Pancreas (tissue), 10 donors: ENCODE results near the gene SLC26A5. TPM values are rescaled to one million over a fixed set of nuclear protein-coding genes. Genes with fewer than 3 reads are reported as not detected.

Source experiments
- ATAC-seq, 4 donors: fragments of 200-7000 bp; cut with Tn5 transposase; one replicate each; pipeline versions ENCODE4 v1.8.0 to v1.9.1; 2020; ENCODE audit warnings: mild to moderate bottlenecking in 4 of 4, moderate library complexity in 4 of 4
- DNase-seq, 6 donors: peaks; one replicate each; pipeline ENCODE4 v3.0.0-alpha.2; 2020
- FAIRE-seq: peaks from 2 replicates; lab custom pipeline; 2012; peaks lifted over from hg19 to GRCh38; lab: Jason Lieb, UNC
- H3K27ac ChIP-seq, 4 donors: fragments of 200-600 bp; sonication (generic); 1 replicate in 3 of 4; 2 replicates in 1 of 4; pipeline versions ENCODE4 v1.5.0 to v1.8.0; 2020
- H3K27me3 ChIP-seq, 4 donors: fragments of 200-600 bp; one replicate each; pipeline ENCODE4 v1.8.0; 2021
- H3K36me3 ChIP-seq, 3 donors: fragments of 200-600 bp; sonication (generic) in 1 of 3; one replicate each; pipeline versions ENCODE4 v1.5.0 to v1.8.0; 2020 to 2021
- H3K4me1 ChIP-seq, 3 donors: fragments of 200-600 bp; one replicate each; pipeline ENCODE4 v1.8.0; 2021
- H3K4me3 ChIP-seq, 4 donors: fragments of 200-600 bp; sonication (generic) in 2 of 4; one replicate each; pipeline versions ENCODE4 v1.5.0 to v1.8.0; 2020 to 2021
- H3K9me3 ChIP-seq, 4 donors: fragments of 200-600 bp; one replicate each; pipeline ENCODE4 v1.8.0; 2021
- CTCF ChIP-seq, 4 donors: fragments of 200-600 bp; sonication (generic) in 3 of 4; IDR thresholded peaks; one replicate each; pipeline versions ENCODE4 v1.5.0 to v1.8.0; 2021; ENCODE audit warnings: antibody characterized with exemption in 4 of 4
- WGBS, 2 donors: extraction: QIAGEN DNeasy Blood & Tissue Kit; methylation state at CpG; one replicate each; pipeline ENCODE4 v1.1.7; 2013; 5-methylcytosine and 5-hydroxymethylcytosine counted together
- intact Hi-C, 3 donors: fragments of 100-400 bp; cut with DNase I; formaldehyde crosslinking; loops; one replicate each; pipeline versions ENCODE4 v1.11.1 to v1.14.2; 2022
- polyA plus RNA-seq, 2 donors: library from polyadenylated mRNA; stranded (reverse); fragments of 200-250 nt; gene quantifications; one replicate each; pipeline ENCODE4 v1.2.3, GENCODE V29; 2013
- total RNA-seq, 6 donors: library from RNA; stranded (reverse); fragmentation: NEBNext Ultra II Directional in 4 of 6; extraction: Animal tissue kit (Norgen Biotek cat#: 25700) in 4 of 6; gene quantifications; one replicate each; pipeline versions ENCODE4 v1.2.1 to v1.2.4, GENCODE V29; 2021 to 2023
- donor health status: healthy with polysubstance abuse.
- donor health status: DM: no; HTN: no; CAD: no; lungs with moderate emphysema.
- donor health status: DM: no; HTN: no; CAD: no.
- donor health status: control.
- donor health status: control.
- donor health status: Bipolar disorder and iron deficiency.
- donor health status: DM: yes; HTN: yes; CAD: no.
- donor health status: DM: no; HTN: no; CAD: no.
- donor health status: DM: no; HTN: no; CAD: no.
- donor health status: DM: yes; HTN: yes; CAD: no.

The SLC26A5 gene
- total and polyA plus RNA-seq, 8 donors, result 0.09 to 0.34 (median 0.19) TPM; not detected in 3

GRCh38 chr7:103346396-103346795 lies 99.6 kb downstream of the SLC26A5 start:
- Histone ChIP-seq H3K4me3 (no peak overlapping the region), H3K4me1 (peaks cover 0 to 44% (median 23%) of the 10 kb centered on the region in 3 donors), H3K36me3 (peaks cover 0 to 5% (median 0%) of the 10 kb centered on the region in 3 donors), H3K27me3 (no peaks in the 10 kb centered on the region), H3K27ac (no peak overlapping the region), H3K9me3 (no peaks in the 10 kb centered on the region)
- ATAC-seq (no peak), FAIRE-seq (no peak), DNase-seq (no peak)
- WGBS, 2 donors, result 78 to 87% methylated on average over 5 of the region's 5 CpGs
- intact Hi-C loops, result no loop called here
- TF ChIP-seq CTCF (IDR thresholded peaks at IDR 0.05), result no peak

- FAIRE-seq, result no peak
- no peak for TF ChIP-seq CTCF (IDR thresholded peaks at IDR 0.05)
- 4% methylated on average over 40 to 43 of the region's 43 CpGs for WGBS, 2 donors
These were observed 101.4 kb downstream of the SLC26A5 start, which contains the start of gene DNAJC2 for GRCh38 chr7:103344453-103345149. TSS of gene DNAJC2 (minus strand) at chr7:103344767. CDS start at chr7:103344622, 145 bp downstream.

GRCh38 chr7:103343758-103344452 lies 102.1 kb downstream of the SLC26A5 start:
- Histone ChIP-seq H3K36me3 (peaks cover 0 to 13% (median 0%) of the 10 kb centered on the region in 3 donors), H3K27me3 (no peaks in the 10 kb centered on the region), H3K27ac (peak overlapping the region; percentile 70 to 81 (median 76)), H3K4me3 (peak overlapping the region; percentile 84 to 96 (median 91)), H3K9me3 (no peaks in the 10 kb centered on the region), H3K4me1 (peaks cover 0 to 35% (median 19%) of the 10 kb centered on the region in 3 donors)
- 0% methylated on average over 26 of the region's 26 CpGs for WGBS, 2 donors
- intact Hi-C loops, result no loop called here
- ATAC-seq (peak; percentile 36 to 53 (median 46)), FAIRE-seq (no peak), DNase-seq (peak in 2 of 6 donors; percentile 16 to 18)
- no peak for TF ChIP-seq CTCF (IDR thresholded peaks at IDR 0.05)

More at GRCh38 chr7:103344453-103345149, 101.4 kb downstream of the SLC26A5 start, which contains the start of gene DNAJC2:
- DNase-seq (peak; percentile 79 to 90 (median 84)), ATAC-seq (peak; percentile 92 to 95 (median 93))
- H3K9me3 ChIP-seq, result no peaks in the 10 kb centered on the region
- peak within 1 kb of the TSS; percentile 70 to 81 (median 76) for H3K27ac ChIP-seq
- H3K27me3 ChIP-seq, result no peaks in the 10 kb centered on the region
- H3K36me3 ChIP-seq, result peaks cover 0 to 13% (median 0%) of the 10 kb centered on the region in 3 donors
- peak within 1 kb of the TSS; percentile 84 to 96 (median 91) for H3K4me3 ChIP-seq
- intact Hi-C loops, result no loop called here
- H3K4me1 ChIP-seq, result peaks cover 0 to 42% (median 25%) of the 10 kb centered on the region in 3 donors

- FAIRE-seq, result no peak
- ATAC-seq, result no peak
- intact Hi-C loops, result no loop called here
- H3K27me3 ChIP-seq, result no peaks in the 10 kb centered on the region
- DNase-seq, result no peak
- TF ChIP-seq CTCF (IDR thresholded peaks at IDR 0.05), result no peak
- H3K4me1 ChIP-seq, result peaks cover 0 to 31% (median 16%) of the 10 kb centered on the region in 3 donors
- no peaks in the 10 kb centered on the region for H3K9me3 ChIP-seq
- H3K4me3 ChIP-seq, result peak overlapping the region in 3 of 4 donors; percentile 84 to 96 (median 86)
- H3K27ac ChIP-seq, result no peak overlapping the region
- H3K36me3 ChIP-seq, result peaks cover 0 to 13% (median 0%) of the 10 kb centered on the region in 3 donors
These were observed 102.7 kb downstream of the SLC26A5 start for GRCh38 chr7:103343332-103343731.
